Testis (tissue), 2 donors: ENCODE data around the gene SUMO2.

Source experiments
- POLR2A ChIP-seq: fragments of 450-650 bp; IDR thresholded peaks from one replicate; pipeline ENCODE4 v1.6.1; 2017; ENCODE audit warnings: antibody characterized with exemption, mild to moderate bottlenecking, moderate library complexity
- TF ChIP-seq, protein P1 (sequence below), 3 experiments: fragments of 450-650 bp in 2 of 3; fragments of 200-600 bp in 1 of 3; sonication (generic) in 1 of 3; IDR thresholded peaks; one replicate each; pipeline ENCODE4 v1.5.1; 2016 to 2019; ENCODE audit warnings: antibody characterized with exemption in 3 of 3, mild to moderate bottlenecking in 2 of 3, moderate library complexity in 1 of 3

DNA sequence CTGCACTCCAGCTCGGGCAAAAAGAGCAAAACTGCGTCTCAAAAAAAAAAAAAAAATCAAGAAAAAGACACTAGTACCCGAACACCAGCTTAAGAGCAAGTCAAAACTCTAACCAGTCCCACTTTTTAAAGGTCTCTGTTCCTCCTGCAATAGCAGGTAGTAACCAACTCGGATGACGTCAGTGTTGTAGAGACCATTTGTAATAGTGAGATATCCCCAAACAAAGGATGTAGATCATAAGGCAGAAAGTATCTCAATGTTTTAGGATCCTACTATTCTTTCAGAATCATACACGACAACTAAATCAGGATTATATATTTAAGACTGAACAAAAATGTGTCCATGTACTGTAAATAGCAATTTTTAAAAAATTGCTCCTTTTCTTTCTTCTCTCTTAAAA lies 30.8 kb downstream of the SUMO2 start:
- TF ChIP-seq POLR2A = no peak
- TF ChIP-seq, protein P1, sequence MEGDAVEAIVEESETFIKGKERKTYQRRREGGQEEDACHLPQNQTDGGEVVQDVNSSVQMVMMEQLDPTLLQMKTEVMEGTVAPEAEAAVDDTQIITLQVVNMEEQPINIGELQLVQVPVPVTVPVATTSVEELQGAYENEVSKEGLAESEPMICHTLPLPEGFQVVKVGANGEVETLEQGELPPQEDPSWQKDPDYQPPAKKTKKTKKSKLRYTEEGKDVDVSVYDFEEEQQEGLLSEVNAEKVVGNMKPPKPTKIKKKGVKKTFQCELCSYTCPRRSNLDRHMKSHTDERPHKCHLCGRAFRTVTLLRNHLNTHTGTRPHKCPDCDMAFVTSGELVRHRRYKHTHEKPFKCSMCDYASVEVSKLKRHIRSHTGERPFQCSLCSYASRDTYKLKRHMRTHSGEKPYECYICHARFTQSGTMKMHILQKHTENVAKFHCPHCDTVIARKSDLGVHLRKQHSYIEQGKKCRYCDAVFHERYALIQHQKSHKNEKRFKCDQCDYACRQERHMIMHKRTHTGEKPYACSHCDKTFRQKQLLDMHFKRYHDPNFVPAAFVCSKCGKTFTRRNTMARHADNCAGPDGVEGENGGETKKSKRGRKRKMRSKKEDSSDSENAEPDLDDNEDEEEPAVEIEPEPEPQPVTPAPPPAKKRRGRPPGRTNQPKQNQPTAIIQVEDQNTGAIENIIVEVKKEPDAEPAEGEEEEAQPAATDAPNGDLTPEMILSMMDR (IDR thresholded peaks at IDR 0.05) = no peak
